GM12865 (cell line): ENCODE results near the gene UTP18.

ENCODE experiments used
- DNase-seq: peaks from one replicate; pipeline ENCODE4 v3.0.0; 2010; ENCODE audit warnings: low read depth
- H3K4me3 ChIP-seq: 2 replicates; pipeline ENCODE4 v1.5.1; 2011; ENCODE audit warnings: mild to moderate bottlenecking, low read depth, low read length, control low read depth
- CTCF ChIP-seq: IDR thresholded peaks from 2 replicates; pipeline ENCODE4 v1.5.1; 2011; ENCODE audit warnings: low read length, control low read depth, low read depth, inconsistent platforms; ENCODE audit not compliant: insufficient read depth; ENCODE audit errors: missing control alignments

Gene UTP18

GRCh38 chr17:51335883-51336822 lies 75.8 kb downstream of the UTP18 start:
- no peak overlapping the region for H3K4me3 ChIP-seq
- no peak for TF ChIP-seq CTCF
- DNase-seq, result no peak

- no peak for DNase-seq
- no peak overlapping the region for H3K4me3 ChIP-seq
- TF ChIP-seq CTCF, result no peak
These were observed 81.1 kb downstream of the UTP18 start for GRCh38 chr17:51341457-51341856.

GRCh38 chr17:51342257-51342656 lies 81.9 kb downstream of the UTP18 start:
- no peak for TF ChIP-seq CTCF
- DNase-seq, result no peak

GRCh38 chr17:51344532-51344931 lies 84.2 kb downstream of the UTP18 start:
- no peak overlapping the region for H3K4me3 ChIP-seq
- no peak for DNase-seq
- no peak for TF ChIP-seq CTCF

More at GRCh38 chr17:51342257-51342656, 81.9 kb downstream of the UTP18 start:
- no peak overlapping the region for H3K4me3 ChIP-seq

- no peak for DNase-seq
- no peak for TF ChIP-seq CTCF
- H3K4me3 ChIP-seq, result no peak overlapping the region
These were observed 86.1 kb downstream of the UTP18 start for GRCh38 chr17:51346218-51346982.
